Thoracic aorta (tissue), 2 donors: ENCODE results near the gene FBXL14. TPM values are rescaled to one million over a fixed set of nuclear protein-coding genes. Genes with fewer than 3 reads are reported as not detected.

Experiments used
- ATAC-seq: fragments of 150-250 bp; one replicate; pipeline ENCODE4 v1.8.0; 2017; ENCODE audit warnings: low read depth; ENCODE audit not compliant: insufficient number of reproducible peaks, low FRiP score
- DNase-seq: peaks from one replicate; pipeline ENCODE4 v3.0.0-alpha.2; 2020; ENCODE audit warnings: low spot score
- H3K27ac ChIP-seq, 2 donors: fragments of 200-600 bp; sonication (generic); 1 replicate in 1 of 2; 2 replicates in 1 of 2; pipeline ENCODE4 v1.5.1; 2016; ENCODE audit warnings: mild to moderate bottlenecking in 2 of 2, moderate library complexity in 2 of 2
- H3K27me3 ChIP-seq: fragments of 200-600 bp; sonication (generic); replicated peaks from 2 replicates; pipeline ENCODE4 v1.6.0; 2016; ENCODE audit warnings: mild to moderate bottlenecking; ENCODE audit not compliant: insufficient read depth
- H3K36me3 ChIP-seq: fragments of 200-600 bp; sonication (generic); one replicate; pipeline ENCODE4 v1.5.1; 2016
- H3K4me1 ChIP-seq, 2 donors: fragments of 200-600 bp; sonication (generic); 1 replicate in 1 of 2; 2 replicates in 1 of 2; pipeline versions ENCODE4 v1.5.1 to v1.6.0; 2016; ENCODE audit warnings: low read depth in 2 of 2, mild to moderate bottlenecking in 1 of 2; ENCODE audit not compliant: control insufficient read depth in 1 of 2
- H3K4me3 ChIP-seq: fragments of 200-600 bp; sonication (generic); 2 replicates; pipeline ENCODE4 v1.5.1; 2016; ENCODE audit warnings: mild to moderate bottlenecking
- H3K9me3 ChIP-seq: fragments of 200-600 bp; sonication (generic); 2 replicates; pipeline ENCODE4 v1.5.1; 2016
- CTCF ChIP-seq: fragments of 200-600 bp; sonication (generic); IDR thresholded peaks from one replicate; pipeline ENCODE4 v1.5.1; 2019; ENCODE audit warnings: antibody characterized with exemption
- total RNA-seq, 2 donors: library from RNA; depleted of rRNA; stranded (reverse); fragments of >200 nt; gene quantifications; one replicate each; pipeline versions ENCODE4 v1.1.0 to v1.2.3, GENCODE V29; 2016

FBXL14 gene
- total RNA-seq, 2 donors from 2014 or later: 15.0 to 17.0 TPM

DNA sequence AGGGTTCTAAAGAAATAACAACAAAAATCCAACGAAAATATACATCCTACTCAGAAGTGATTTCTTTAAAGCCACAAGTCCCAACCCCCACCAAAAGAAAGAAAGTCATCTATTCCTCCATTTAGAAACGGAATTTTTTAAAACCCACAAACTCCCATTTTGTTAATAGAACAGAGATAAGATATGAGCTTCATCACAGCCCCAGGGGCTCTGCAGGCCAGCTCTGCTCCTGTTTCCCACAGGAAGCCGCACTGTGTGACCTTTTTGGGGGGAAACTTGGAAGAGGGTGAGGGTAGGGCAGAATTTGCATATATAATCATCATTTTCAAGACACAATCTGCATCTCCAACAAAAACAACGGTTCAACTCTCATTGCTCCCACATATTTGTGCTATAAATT lies 2.8 kb downstream of the FBXL14 start:
- H3K36me3 ChIP-seq: no peaks in the 10 kb centered on the region
- H3K27me3 ChIP-seq: no peaks in the 10 kb centered on the region
- no peak for TF ChIP-seq CTCF
- no peak overlapping the region for H3K27ac ChIP-seq
- no peaks in the 10 kb centered on the region for H3K9me3 ChIP-seq
- peaks cover 29 to 57% of the 10 kb centered on the region in 2 donors for H3K4me1 ChIP-seq
- ATAC-seq: no peak
- no peak for DNase-seq
- peak overlapping the region; percentile 83 for H3K4me3 ChIP-seq

GRCh38 chr12:1591034-1591433 lies 3.3 kb downstream of the FBXL14 start:
- peaks cover 29 to 56% of the 10 kb centered on the region in 2 donors for H3K4me1 ChIP-seq
- peak overlapping the region; percentile 83 for H3K4me3 ChIP-seq
- no peaks in the 10 kb centered on the region for H3K27me3 ChIP-seq
- no peaks in the 10 kb centered on the region for H3K36me3 ChIP-seq
- H3K27ac ChIP-seq: peak overlapping the region in 1 of 2 donors; percentile 43
- DNase-seq (no peak), ATAC-seq (no peak)
- no peak for TF ChIP-seq CTCF
- H3K9me3 ChIP-seq: no peaks in the 10 kb centered on the region

DNA sequence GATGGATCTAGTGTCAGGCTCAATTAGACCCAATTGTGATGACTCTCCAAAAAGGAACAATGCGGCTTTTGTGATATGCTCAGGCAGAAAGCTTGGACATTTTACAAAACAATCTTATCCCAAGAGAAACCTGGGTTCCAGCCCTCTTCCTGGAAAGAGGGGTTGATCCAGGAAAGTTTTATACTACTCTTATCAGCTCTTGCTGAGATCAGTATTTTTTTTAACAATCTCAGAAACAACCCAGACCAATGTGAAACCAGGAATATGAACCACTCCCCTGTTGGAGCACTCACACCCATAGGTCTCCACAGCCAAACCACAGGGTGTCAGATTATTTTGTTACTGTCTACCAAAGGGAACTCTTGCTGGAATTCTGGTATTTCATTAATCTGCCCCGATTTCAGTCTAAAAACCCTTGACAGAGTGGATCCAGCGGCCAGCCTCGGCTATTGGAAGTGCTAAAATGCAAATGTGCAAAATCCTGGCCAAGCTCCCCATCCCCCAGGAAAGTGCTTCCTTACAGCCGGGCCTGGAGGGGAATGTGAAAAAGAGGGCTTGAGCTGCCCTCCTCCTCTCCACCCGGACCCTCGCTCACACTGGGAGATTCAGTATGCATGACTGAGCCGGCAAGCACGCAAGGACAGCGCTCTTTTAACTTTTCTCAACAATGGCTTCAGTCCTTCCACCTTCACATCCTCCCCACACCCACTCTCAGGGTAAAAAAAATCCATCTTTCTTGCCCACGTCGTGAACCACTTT lies 4.0 kb downstream of the FBXL14 start:
- Histone ChIP-seq H3K9me3 (no peaks in the 10 kb centered on the region), H3K4me1 (peaks cover 29 to 50% of the 10 kb centered on the region in 2 donors), H3K27ac (peak overlapping the region; percentile 24 to 43), H3K36me3 (no peaks in the 10 kb centered on the region), H3K27me3 (no peaks in the 10 kb centered on the region), H3K4me3 (peak overlapping the region; percentile 83)
- ATAC-seq (no peak), DNase-seq (no peak)
- no peak for TF ChIP-seq CTCF

DNA sequence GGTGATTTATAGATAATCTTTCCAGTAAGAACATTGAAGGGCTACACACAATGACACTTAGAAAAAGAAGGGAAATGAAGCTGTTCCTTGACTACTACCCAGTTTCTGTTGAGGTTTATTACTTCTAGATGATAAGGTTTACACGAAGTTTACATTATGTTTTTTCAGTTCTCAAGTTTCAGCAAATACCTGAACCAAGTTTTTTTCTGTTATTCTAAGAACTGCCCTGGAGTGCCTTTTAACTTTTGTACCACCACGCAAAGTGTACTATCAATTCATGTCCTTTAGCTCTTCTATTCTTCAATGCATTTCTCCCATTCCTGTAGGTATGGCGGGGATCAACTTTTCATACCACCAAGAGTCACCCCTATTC lies 5.8 kb downstream of the FBXL14 start:
- Histone ChIP-seq H3K4me3 (no peak overlapping the region), H3K9me3 (no peaks in the 10 kb centered on the region), H3K27ac (peak overlapping the region in 1 of 2 donors; percentile 52), H3K36me3 (no peaks in the 10 kb centered on the region), H3K27me3 (no peaks in the 10 kb centered on the region), H3K4me1 (peaks cover 29 to 44% of the 10 kb centered on the region in 2 donors)
- DNase-seq: no peak
- TF ChIP-seq CTCF: no peak
- ATAC-seq: no peak

- peak overlapping the region; percentile 34 for H3K4me3 ChIP-seq
- H3K9me3 ChIP-seq: no peaks in the 10 kb centered on the region
- peak overlapping the region in 1 of 2 donors; percentile 52 for H3K27ac ChIP-seq
- H3K27me3 ChIP-seq: no peaks in the 10 kb centered on the region
- ATAC-seq (no peak), DNase-seq (no peak)
- peaks cover 25 to 39% of the 10 kb centered on the region in 2 donors for H3K4me1 ChIP-seq
- TF ChIP-seq CTCF: no peak
- H3K36me3 ChIP-seq: no peaks in the 10 kb centered on the region
Observed at GRCh38 chr12:1587927-1588574, 6.3 kb downstream of the FBXL14 start.
